Measurements from ENCODE around the gene DLL1. TPM values are rescaled to one million over a fixed set of nuclear protein-coding genes. Genes with fewer than 3 reads are reported as not detected.

The DLL1 gene
- polyA plus RNA-seq, 1 donor, result 39.3 TPM

- H3K27me3 ChIP-seq (ENCODE audit: control insufficient read depth, insufficient read depth, low read length), result peaks cover 34% of the 10 kb centered on the region
- no peak for DNase-seq
- WGBS (ENCODE audit: insufficient coverage, low lambda C conversion rate), result no CpG with 5 or more reads among the region's 60 CpGs
- H3K9me3 ChIP-seq (ENCODE audit: control insufficient read depth, low read depth, low read length), result peaks cover 2% of the 10 kb centered on the region
- H3K36me3 ChIP-seq (ENCODE audit: control insufficient read depth, insufficient read depth, low read length), result peaks cover 37% of the 10 kb centered on the region
- no peaks in the 10 kb centered on the region for H3K4me1 ChIP-seq (ENCODE audit: control insufficient read depth, insufficient read depth, low read length)
- no peak overlapping the region for H3K27ac ChIP-seq (ENCODE audit: low read length)
- H3K4me3 ChIP-seq (ENCODE audit: low read length), result no peak overlapping the region
These were observed 7.4 kb downstream of the DLL1 start for GRCh38 chr6:170283212-170284081.

DNA sequence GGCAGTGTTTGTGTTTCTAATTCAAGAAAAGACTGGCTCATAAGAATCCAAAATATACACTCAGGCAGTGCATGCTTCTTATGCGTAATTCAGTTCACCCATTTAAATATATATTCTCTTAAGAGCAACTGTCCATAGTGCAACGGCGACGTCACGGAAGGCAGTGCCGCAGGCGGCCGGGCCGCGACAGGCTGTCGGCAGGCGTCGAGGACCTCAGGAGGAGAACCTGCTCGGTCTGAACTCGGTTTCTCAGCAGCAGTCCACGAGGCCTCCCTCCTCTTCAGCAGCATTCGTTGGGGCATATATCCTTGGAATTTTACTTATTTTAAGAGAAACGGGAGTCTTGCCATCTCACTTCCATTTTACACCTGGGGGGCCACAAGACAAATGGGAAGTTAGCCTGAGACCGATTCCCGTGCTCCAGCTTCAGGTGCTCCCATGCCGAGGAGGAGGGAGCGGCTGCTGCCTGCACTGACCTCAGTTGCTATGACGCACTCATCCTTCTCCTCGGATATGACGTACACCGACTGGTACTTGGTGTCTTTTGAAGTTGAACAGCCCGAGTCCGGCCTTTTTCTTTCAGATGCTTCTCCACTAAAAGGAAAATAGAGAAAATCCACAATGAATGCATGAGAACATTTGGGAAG is 8.2 kb downstream of the DLL1 start:
- 86% methylated on average over 1 of the region's 28 CpGs for WGBS (ENCODE audit: insufficient coverage, low lambda C conversion rate)

DNA sequence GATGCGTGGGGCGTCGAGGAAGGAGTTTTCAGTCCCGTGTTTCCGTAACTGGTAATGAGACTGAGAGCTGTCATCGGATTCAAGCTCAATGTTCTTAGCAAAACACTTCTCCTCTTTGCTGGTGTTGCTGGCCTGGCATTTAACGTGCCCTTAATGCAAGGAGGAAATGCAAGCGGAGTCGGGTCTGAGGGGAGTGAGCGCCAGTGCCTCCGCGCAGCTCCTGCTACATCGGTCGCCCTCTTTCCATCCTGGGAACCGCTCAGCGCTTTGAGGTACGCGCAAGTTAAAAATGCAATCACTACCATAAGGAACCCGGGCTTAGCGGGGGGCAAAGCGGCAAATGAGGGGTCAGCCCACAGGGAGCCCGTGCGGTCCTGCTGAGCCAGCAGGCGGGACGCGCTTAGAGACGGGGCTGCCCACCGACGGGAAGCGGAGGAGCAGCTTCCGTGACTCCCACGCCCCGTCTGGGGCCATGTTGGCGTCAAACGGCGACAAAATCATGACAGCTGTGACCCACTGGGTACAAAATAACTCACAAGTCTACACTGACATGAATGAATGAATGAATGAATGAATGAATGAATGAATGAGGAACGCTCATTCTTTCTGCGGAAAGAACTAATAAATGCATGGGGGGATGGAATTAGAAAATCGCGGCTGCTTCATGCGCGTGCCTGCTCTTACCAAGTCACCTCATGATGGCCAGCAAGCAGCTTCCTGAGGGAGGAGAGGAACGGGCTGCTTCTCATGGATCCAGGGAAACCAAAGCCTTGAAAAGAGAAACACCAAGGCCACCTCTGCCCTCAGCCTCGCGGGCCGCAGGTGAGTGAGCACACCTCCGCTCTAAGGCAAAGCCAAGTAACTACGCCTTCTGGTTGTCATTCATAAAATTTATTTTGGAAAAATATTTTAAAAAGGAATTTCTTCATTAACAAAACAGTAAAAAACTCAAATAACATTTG is 9.3 kb downstream of the DLL1 start:
- no peak overlapping the region for H3K27ac ChIP-seq (ENCODE audit: low read length)
- peaks cover 16% of the 10 kb centered on the region for H3K27me3 ChIP-seq (ENCODE audit: control insufficient read depth, insufficient read depth, low read length)
- H3K36me3 ChIP-seq (ENCODE audit: control insufficient read depth, insufficient read depth, low read length), result peaks cover 23% of the 10 kb centered on the region
- no peak overlapping the region for H3K4me3 ChIP-seq (ENCODE audit: low read length)
- no peaks in the 10 kb centered on the region for H3K4me1 ChIP-seq (ENCODE audit: control insufficient read depth, insufficient read depth, low read length)
- 100% methylated on average over 2 of the region's 48 CpGs for WGBS (ENCODE audit: insufficient coverage, low lambda C conversion rate)
- no peak for DNase-seq
- H3K9me3 ChIP-seq (ENCODE audit: control insufficient read depth, low read depth, low read length), result peaks cover 2% of the 10 kb centered on the region

More for the DNA sequence above, 8.2 kb downstream of the DLL1 start:
- DNase-seq, result no peak
- H3K4me1 ChIP-seq (ENCODE audit: control insufficient read depth, insufficient read depth, low read length), result no peaks in the 10 kb centered on the region
- H3K36me3 ChIP-seq (ENCODE audit: control insufficient read depth, insufficient read depth, low read length), result peaks cover 29% of the 10 kb centered on the region
- H3K4me3 ChIP-seq (ENCODE audit: low read length), result no peak overlapping the region
- H3K27me3 ChIP-seq (ENCODE audit: control insufficient read depth, insufficient read depth, low read length), result peaks cover 26% of the 10 kb centered on the region
- H3K9me3 ChIP-seq (ENCODE audit: control insufficient read depth, low read depth, low read length), result peaks cover 2% of the 10 kb centered on the region
- no peak overlapping the region for H3K27ac ChIP-seq (ENCODE audit: low read length)

DNA sequence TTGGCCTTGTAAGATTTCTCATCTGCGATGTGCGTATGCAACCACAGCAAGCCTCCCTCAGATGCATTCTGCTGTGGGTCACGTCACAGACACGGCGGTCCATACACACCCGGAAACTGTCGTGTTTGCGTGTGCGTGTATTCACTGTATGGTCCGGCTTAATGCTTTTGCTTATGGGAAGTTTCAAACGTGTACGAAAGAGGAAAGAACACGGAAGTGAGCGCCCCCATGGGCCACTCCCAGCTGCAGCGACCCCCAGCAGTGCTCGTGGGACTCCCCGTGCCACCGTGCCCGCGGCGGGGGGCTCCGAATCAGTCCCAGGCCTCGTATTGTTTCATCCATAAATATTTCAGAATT is 10.2 kb downstream of the DLL1 start:
- Histone ChIP-seq H3K9me3 (ENCODE audit: control insufficient read depth, low read depth, low read length) (peaks cover 2% of the 10 kb centered on the region), H3K27ac (ENCODE audit: low read length) (peak overlapping the region; percentile 17), H3K4me1 (ENCODE audit: control insufficient read depth, insufficient read depth, low read length) (no peaks in the 10 kb centered on the region), H3K27me3 (ENCODE audit: control insufficient read depth, insufficient read depth, low read length) (peaks cover 8% of the 10 kb centered on the region), H3K36me3 (ENCODE audit: control insufficient read depth, insufficient read depth, low read length) (peaks cover 22% of the 10 kb centered on the region), H3K4me3 (ENCODE audit: low read length) (peak overlapping the region; percentile 36)
- DNase-seq, result no peak
- no CpG with 5 or more reads among the region's 23 CpGs for WGBS (ENCODE audit: insufficient coverage, low lambda C conversion rate)

GRCh38 chr6:170279977-170280688 is 10.7 kb downstream of the DLL1 start:
- Histone ChIP-seq H3K27ac (ENCODE audit: low read length) (peak overlapping the region; percentile 17), H3K27me3 (ENCODE audit: control insufficient read depth, insufficient read depth, low read length) (peaks cover 4% of the 10 kb centered on the region), H3K4me3 (ENCODE audit: low read length) (peak overlapping the region; percentile 36), H3K9me3 (ENCODE audit: control insufficient read depth, low read depth, low read length) (peaks cover 2% of the 10 kb centered on the region), H3K36me3 (ENCODE audit: control insufficient read depth, insufficient read depth, low read length) (peaks cover 17% of the 10 kb centered on the region), H3K4me1 (ENCODE audit: control insufficient read depth, insufficient read depth, low read length) (no peaks in the 10 kb centered on the region)
- peak in 1 of 2 donors; percentile 81 for DNase-seq
- no CpG with 5 or more reads among the region's 36 CpGs for WGBS (ENCODE audit: insufficient coverage, low lambda C conversion rate)

GRCh38 chr6:170279426-170279825 is 11.5 kb downstream of the DLL1 start:
- H3K27me3 ChIP-seq (ENCODE audit: control insufficient read depth, insufficient read depth, low read length), result no peaks in the 10 kb centered on the region
- DNase-seq, result no peak
- peaks cover 2% of the 10 kb centered on the region for H3K9me3 ChIP-seq (ENCODE audit: control insufficient read depth, low read depth, low read length)
- peaks cover 11% of the 10 kb centered on the region for H3K36me3 ChIP-seq (ENCODE audit: control insufficient read depth, insufficient read depth, low read length)
- no peaks in the 10 kb centered on the region for H3K4me1 ChIP-seq (ENCODE audit: control insufficient read depth, insufficient read depth, low read length)
- H3K27ac ChIP-seq (ENCODE audit: low read length), result no peak overlapping the region
- no peak overlapping the region for H3K4me3 ChIP-seq (ENCODE audit: low read length)
- 95% methylated on average over 4 of the region's 8 CpGs for WGBS (ENCODE audit: insufficient coverage, low lambda C conversion rate)

DNA sequence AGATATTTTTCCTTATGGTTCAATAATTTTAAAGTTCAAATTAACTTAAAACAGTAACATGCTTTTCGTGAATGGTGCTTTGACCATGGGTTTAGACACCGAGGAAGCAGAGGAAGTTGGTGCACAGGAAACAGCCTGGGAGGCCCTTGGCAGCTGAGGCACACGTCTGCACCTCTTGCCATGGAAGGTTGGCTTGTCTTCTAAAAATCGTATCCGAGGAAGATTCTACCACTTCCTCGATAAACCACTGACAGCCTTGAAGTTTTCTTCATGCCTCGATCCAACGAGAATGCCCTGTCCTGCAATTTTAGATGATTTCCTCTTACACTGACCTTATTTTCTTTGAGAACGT is 12.2 kb downstream of the DLL1 start:
- WGBS (ENCODE audit: insufficient coverage, low lambda C conversion rate), result 90% methylated on average over 2 of the region's 9 CpGs

DNA sequence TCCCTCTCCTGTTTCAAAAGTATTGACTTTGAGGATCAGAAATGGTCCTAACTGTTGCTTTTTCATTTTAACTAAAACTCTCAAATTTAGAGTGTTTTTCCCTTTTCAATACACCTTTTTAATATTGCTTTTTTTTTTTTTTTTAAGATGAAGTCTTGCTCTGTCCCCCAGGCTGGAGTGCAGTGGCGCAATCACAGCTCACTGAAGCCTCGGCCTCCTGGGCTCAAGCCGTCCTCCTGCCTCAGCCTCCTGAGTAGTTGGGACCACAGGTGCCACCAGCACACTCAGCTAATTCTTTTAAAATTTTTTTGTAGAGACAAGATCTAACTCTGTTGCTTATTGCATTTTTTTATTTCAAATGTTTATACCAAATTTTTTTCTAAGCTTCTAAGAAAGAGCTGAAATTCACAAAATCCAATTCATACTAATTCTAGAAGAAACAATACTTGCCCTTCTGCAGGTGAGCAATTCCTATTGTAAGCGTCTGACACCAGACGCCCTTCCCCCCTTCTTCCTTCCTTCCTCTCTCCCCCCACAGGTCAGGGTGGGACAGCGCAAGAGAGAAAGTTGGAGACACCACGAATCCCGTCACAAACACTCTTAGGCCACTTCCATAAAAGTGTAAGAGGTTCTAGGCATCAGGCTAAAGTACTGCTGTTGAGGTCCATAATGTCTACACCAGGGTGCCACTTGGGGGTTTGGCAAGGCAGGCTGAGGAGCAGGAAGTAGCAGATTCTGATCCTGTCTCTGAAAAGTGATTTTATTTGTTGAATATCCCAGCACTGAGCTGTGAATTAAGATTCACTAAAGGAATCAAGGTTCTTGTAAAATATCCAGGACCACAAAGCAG is 12.8 kb downstream of the DLL1 start:
- no peak for DNase-seq
- Histone ChIP-seq H3K27ac (ENCODE audit: low read length) (no peak overlapping the region), H3K4me3 (ENCODE audit: low read length) (no peak overlapping the region), H3K36me3 (ENCODE audit: control insufficient read depth, insufficient read depth, low read length) (peaks cover 5% of the 10 kb centered on the region), H3K9me3 (ENCODE audit: control insufficient read depth, low read depth, low read length) (peaks cover 2% of the 10 kb centered on the region), H3K4me1 (ENCODE audit: control insufficient read depth, insufficient read depth, low read length) (no peaks in the 10 kb centered on the region), H3K27me3 (ENCODE audit: control insufficient read depth, insufficient read depth, low read length) (no peaks in the 10 kb centered on the region)
- no CpG with 5 or more reads among the region's 8 CpGs for WGBS (ENCODE audit: insufficient coverage, low lambda C conversion rate)

More for the DNA sequence above, 12.2 kb downstream of the DLL1 start:
- H3K9me3 ChIP-seq (ENCODE audit: control insufficient read depth, low read depth, low read length), result peaks cover 2% of the 10 kb centered on the region
- peaks cover 9% of the 10 kb centered on the region for H3K36me3 ChIP-seq (ENCODE audit: control insufficient read depth, insufficient read depth, low read length)
- no peak overlapping the region for H3K4me3 ChIP-seq (ENCODE audit: low read length)
- H3K27me3 ChIP-seq (ENCODE audit: control insufficient read depth, insufficient read depth, low read length), result no peaks in the 10 kb centered on the region
- no peak for DNase-seq
- no peaks in the 10 kb centered on the region for H3K4me1 ChIP-seq (ENCODE audit: control insufficient read depth, insufficient read depth, low read length)
- H3K27ac ChIP-seq (ENCODE audit: low read length), result no peak overlapping the region

- no peaks in the 10 kb centered on the region for H3K36me3 ChIP-seq (ENCODE audit: control insufficient read depth, insufficient read depth, low read length)
- no peaks in the 10 kb centered on the region for H3K27me3 ChIP-seq (ENCODE audit: control insufficient read depth, insufficient read depth, low read length)
- H3K4me3 ChIP-seq (ENCODE audit: low read length), result no peak overlapping the region
- no peaks in the 10 kb centered on the region for H3K4me1 ChIP-seq (ENCODE audit: control insufficient read depth, insufficient read depth, low read length)
- H3K27ac ChIP-seq (ENCODE audit: low read length), result peak overlapping the region; percentile 12
- no CpG with 5 or more reads among the region's 29 CpGs for WGBS (ENCODE audit: insufficient coverage, low lambda C conversion rate)
- H3K9me3 ChIP-seq (ENCODE audit: control insufficient read depth, low read depth, low read length), result no peaks in the 10 kb centered on the region
- peak in 1 of 2 donors; percentile 30 for DNase-seq
These were observed 14.4 kb downstream of the DLL1 start for GRCh38 chr6:170276369-170277057.

All from large intestine (tissue), 3 donors.